GM21367 (cell line): ENCODE results near the gene NUP62.
A peak's percentile ranks its signal among the peaks of the same experiment; 100 is the strongest.

ENCODE experiments used
- ATAC-seq: cut with Tn5 transposase; IDR thresholded peaks from one replicate; pipeline ENCODE4 v1.9.1; 2021; ENCODE audit not compliant: unreplicated experiment

NUP62 gene

DNA sequence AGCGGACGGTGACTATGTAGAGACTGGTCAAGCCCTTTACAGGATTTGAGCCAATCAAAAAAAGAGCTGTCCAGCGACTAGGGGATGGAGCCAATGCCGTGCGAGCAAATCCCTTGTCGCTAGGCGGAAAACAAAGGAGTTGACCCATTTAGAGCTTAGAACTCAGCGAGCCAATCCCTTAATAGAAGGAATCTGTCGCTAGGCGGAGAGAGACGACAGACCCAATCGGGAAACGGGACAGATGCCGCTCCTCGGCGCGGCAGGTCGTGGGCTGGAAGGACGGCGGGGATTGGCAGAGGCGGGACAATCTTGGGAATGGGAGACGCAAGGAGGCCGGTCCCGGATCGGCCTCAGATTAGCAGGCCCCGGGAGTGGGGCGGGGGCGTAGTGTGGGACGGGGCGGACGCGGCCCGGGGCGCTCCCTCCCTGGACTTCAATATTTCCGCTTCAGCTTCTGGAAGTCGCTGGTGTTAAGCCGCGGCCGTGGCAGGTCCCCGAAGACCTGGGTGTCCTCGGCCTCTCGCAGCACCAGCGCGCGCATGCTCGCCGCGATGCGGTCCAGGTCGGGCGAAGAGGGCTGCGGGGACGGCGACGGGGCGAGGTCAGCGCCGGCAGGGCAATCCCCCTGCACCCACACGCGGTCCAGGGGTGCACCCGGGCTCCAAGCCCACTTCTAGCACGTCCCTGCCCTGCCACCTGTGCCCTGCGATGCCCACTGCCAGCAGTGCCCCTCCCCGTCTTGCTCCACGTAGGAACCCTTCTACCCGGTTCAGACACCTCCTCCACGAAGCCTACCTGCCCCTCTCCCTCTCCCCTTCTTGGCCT is 59.6 kb downstream of the NUP62 start:
- ATAC-seq: peak; percentile 55

DNA sequence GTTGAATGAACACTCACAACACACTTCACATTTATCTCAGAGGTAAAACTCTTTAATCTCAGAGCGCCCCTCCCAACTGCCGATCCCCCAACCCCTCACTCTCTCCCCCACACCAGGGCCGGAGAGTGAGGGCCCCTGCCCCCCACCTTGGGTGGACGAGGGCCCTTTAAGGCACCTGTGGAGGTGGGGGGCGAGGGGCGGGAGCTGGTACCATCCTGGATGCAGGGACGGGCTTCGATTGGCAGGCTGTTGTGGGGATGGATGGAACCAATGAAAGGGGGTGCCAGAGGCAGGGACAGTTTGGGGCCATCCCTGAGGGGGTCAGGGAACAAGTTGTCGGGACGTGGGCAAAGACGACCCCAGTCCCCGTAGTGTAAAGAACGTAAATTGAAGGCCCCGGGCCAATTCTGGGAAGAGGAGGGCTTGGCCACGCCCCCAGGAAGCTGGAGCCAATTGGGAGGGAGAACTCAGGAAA is 60.3 kb downstream of the NUP62 start:
- ATAC-seq: no peak

DNA sequence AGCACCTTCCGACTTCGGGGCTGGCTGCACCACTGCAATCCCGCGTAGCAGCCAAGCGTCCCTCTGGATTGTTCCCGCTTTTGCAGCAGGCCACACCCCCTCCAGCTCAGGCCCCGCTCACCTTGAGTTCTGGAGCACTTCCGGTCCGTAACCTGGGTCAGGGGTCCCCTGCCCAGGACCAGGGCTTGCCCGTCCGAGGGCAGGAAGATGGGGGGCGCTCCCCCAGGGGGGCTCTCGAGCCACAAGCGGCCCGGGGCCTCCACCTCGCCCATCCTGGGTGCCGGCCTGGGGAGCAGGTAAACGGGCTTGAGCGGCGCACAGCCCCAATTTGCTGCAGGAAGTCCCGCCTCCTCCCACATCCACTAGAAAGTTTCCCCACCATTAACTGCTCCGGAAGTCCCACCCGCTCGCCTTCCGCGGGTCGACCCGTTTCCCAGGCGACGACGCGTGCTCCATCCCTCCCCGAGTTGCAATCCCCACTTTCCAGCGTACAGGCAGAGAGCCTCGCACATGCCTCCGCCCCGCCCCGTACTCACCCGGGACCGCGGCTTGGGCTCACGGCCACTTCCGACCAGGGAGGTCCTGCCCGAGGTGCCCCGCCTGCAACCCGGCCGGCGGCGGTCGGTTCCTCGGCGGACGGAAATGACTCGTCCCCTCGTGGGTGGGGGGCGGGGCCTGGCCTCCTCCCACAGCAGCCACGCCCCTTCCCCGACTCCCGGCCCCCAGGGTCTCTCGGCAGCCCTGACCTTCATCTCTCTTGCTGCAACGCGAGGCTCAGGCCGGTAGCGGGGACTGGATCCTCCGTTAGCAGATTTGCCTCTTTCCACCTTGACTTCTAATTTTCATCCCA is 62.1 kb downstream of the NUP62 start, which contains the start of gene PNKP:
Gene PNKP (minus strand): TSS at position 644 of the 850 bp plus-strand sequence. CDS start 372 bp downstream, at position 272.
- peak; percentile 25 for ATAC-seq

DNA sequence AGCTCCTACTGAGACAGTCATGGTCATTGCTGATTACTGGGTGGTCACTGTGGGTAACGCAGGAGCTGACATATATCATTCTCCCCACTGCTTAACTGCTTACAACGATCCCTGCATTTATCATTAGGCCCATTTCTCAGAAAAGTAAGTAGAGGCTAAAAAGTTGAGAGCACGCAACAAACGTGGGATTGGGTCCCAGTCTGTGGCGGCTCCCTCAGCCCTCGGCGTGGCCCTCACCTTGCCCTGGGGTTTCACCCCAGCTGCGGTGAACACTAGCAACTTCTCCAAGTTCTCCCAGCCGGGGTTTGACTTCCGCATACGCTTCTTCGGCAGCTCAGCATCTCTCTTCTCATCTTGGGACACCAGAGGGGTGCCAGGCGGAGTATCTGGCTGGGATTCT is 64.4 kb downstream of the NUP62 start:
- ATAC-seq: no peak

DNA sequence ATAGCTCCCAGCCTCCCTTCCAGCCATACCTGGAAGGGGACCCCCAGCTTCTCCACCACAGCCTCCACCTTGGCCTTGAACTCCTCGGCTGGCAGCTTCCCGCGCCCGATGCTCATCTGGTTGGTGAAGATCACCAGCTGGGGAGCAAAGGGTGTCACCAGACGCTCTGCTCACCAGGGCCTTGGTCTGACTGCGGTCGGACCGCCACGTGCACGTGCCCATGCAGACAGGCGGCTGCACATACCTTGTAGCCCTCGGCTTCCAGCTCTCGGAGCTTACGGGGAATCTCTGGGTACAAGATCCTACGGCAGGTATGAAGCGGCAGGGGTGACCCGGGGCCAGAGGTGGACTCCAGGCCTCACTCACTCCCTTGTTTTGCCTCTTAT is 65.4 kb downstream of the NUP62 start:
- ATAC-seq: no peak

DNA sequence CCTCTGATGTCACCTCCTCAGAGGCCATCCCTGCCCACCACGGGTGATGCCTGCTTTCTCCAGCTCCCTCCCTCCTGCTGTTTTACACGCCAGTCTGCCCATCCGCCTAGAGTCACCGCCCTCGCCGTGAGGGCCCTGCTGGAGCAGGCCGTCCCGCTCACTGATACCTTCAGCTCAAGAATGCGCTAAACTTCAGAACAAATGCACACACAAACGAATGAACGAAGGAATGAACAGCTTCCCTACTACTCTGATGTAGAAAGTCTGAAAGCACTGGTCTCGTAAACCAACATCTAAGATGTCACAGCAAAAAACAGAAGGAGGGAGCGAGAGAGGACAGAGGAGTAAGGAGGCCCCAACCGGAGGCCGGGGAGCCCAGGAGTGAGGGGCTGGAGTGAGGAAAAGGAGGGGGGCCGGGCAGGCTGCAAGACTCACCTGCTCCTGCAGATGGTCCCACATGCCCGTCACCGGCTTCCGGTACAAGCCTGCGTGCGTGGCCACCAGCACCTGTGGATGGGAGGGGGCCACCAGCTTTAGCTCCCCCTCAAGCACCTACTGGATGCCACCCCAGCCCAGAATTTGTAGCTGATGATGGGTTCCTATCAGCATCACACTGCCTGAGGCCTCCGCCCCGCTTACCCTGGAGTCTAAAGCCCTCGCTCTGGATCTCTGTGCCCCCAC is 65.9 kb downstream of the NUP62 start:
- ATAC-seq: no peak

DNA sequence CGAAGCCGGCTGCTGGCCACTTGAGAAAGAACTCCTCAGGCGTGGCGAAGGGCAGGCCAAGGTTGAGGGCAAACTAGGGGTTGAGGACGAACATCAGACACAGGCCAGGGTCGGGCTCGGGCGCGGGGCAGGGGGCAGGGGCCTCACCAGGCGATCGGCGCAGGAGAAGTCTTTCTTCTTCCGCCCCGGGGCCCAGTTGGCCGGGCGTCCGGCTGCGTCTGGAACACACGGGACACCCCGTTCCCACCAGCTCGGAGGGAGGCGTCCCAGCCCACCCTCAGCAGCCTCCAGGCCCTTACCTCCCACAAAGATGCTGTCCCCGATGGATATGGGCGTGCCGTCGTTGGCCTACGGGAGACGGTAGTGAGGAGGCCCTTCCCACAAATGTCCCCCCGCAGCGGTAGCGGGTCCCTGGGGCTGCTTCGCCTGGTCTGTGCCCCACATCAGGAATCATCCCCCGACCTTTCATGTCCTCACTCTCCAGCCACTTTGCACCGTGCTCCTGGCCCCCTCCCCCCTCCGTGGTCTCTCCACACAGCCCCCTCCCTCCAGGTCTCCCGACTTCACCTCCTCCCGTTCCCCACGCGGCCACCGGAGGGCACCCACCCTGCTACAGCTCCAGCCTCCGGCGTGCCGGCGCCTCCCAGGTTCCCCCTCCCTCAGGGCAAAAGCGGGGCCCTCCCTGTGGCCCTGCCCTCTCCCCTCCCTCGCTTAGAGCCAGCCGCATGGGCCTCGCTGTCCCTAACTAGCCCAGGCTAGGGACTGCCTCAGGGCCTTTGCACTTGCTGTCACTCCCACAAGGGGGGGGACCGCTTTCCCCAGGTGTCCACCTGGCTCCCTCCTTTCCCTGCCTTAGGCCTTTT is 66.7 kb downstream of the NUP62 start:
- ATAC-seq: no peak

DNA sequence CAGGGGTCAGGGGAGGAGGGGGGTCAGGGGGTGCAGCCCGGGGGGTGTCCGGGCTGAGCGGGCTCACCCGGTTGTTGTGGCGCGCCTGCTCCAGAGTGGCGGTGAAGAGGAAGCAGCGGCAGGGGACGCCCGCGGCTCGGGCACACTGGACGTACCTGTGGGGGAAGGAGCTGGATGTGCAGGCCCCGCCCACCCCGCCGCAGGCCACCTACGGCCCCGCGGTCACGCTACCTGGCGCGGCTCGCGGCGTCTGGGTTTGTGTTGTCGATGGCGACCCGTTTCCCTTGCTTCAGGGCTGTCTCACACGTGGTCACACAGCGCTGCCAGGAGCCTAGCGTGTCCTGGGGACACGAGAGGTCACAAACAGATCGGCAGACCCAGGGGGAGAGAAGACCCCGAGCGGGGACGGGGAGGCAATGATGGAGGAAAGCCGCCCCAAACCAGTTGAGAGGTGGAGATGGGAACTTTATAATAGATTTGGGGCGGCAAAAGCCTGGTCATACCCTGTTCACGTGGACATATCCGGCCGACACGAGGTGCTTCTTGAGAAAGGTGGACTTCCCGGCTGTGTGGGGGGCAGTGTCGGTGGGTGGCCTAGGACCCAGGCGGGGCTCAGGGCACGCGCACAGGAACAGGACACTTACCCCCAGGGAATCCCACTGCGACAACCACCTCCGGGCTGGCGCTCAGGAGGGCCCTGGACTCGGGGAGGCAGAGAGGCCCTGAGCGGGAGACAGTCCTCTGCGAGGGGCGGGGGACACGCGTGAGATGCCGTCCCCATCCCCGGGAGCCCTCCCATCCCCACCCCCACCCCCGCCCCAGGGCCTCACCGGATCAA is 67.5 kb downstream of the NUP62 start:
- ATAC-seq: no peak

DNA sequence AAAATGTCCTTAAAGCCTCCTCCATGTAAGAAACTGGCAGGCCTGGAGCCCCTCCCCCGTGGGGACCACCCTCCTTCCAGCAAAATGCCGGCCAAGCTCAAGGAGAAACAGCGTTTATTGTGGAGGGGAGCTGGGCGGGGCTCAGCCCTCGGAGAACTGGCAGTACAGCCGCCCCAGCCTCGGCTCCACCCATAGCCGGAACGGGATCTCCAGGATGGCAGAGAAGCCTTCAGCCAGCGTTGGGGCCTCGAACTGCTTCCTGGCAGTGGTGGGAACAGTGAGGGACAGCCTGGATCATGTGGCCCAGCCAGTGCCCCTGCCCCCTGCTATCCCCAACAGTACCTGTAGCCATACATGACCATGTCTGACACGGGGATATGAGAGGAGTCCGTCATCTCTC is 68.2 kb downstream of the NUP62 start:
- ATAC-seq: no peak

DNA sequence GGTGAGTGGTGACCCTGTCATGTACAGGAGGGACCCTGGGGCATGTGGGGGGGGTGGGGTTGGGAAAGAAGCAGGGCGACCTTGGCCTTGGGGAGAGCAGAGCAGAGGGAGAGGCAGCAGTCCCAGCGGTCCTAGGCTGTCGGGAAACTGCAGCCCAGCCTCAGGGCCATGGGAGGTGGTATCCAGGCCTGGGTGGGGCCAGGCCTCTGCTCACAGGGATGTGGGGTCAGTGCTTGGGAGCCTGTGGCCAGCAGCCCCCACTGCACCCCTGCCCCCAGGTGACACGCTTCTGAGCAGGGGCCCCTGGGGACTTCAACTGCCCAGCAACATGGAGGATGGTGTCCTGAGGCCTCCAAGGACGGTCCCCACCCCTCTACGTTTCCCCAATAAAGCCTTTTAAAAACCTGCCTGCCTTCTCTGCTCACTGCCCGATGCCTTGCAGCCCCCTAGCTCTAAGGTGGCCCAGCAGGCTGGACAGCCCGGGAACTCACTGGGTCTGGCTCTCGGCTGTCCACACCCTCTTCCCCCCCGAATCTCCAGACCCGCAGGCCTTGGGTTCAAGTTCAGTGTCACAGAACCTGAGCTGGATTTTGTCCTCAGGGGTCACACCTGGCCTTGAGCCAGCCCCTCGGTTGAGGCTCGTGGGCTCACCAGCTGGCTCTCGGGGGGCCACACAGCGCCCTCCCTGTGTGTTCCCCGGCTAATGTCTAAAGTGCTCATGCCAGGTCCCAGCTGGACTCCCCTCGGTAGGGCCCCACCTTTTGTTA is 68.8 kb downstream of the NUP62 start:
- no peak for ATAC-seq

DNA sequence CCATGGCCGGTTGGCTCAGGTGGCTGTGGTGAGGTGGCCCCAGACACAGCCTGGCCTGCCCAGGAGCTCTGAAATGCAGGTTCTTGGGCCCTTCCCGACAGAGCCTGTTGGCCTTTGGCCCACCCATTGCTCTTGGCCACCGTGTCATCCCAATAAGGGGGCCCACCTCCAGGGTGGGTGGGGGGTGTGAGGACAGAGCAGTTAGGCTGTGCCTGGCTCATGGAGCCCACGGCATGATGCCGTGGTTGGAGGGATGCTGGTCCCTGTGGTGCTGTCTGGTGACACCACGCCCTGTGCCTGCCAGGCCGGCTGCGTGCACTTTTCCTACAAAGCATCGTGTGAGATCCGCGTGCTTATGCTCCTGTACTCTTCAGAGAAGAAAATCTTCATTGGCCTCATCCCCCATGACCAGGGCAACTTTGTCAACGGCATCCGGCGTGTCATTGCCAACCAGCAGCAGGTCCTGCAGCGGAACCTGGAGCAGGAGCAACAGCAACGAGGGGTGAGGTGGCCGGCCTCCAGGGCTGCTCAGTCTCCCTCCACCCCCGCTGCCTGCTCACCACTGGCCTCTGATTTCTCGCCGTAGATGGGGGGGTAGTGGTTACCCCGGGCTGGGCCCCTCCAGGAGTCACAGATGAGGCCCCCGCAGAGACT is 69.5 kb downstream of the NUP62 start:
- ATAC-seq: no peak

DNA sequence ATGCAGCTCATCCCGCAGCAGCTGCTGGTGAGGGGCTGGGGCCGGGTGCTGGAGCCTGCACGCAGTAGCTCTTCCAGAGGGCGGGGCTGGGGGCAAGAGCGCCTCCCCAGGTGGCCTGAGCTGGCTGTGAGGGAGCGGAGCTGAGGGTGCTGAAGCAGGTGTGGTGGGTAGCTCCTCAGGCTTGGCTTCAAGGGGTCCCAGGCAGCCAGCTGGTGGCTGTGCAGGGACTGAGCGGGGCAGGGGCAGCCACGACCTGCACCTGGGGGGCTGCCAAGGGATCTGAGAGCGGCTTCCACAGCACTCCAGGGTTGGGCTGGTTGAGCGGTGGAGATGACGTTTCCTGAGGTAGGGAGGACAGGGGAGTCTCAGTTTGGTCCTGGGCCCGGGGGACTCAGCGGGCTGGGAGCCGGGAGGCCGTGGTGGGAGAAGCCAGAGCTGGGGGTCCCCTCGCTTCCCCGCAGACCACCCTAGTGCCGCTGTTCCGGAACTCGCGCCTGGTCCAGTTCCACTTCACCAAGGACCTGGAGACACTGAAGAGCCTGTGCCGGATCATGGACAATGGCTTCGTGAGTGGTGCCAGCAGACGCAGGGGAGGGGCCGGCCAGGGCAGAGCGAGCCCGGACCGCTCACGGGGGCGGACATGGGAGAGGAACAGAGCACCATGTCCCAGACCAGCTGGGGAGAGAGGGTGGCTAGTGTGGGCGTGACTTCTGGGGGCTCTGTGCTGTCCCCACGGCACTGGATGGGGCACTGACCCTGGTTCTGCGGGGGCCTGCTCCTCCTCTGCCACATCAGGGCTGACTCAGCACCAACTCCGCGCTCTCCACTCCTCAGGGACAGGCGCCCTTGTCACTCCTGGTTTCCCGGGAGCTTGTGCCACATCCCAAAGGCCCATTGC is 71.0 kb downstream of the NUP62 start:
- ATAC-seq: no peak

DNA sequence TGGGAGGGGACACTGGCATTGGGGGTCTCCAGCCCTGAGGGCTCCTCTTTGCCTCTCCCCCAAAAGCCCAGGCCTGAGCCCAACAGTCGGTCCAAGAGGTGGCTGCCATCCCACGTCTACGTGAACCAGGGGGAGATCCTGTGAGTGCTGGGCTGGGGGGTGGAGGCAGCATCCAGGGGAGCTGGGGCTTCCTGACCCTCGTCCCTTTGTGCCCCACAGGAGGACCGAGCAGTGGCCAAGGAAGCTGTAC is 71.5 kb downstream of the NUP62 start:
- no peak for ATAC-seq

DNA sequence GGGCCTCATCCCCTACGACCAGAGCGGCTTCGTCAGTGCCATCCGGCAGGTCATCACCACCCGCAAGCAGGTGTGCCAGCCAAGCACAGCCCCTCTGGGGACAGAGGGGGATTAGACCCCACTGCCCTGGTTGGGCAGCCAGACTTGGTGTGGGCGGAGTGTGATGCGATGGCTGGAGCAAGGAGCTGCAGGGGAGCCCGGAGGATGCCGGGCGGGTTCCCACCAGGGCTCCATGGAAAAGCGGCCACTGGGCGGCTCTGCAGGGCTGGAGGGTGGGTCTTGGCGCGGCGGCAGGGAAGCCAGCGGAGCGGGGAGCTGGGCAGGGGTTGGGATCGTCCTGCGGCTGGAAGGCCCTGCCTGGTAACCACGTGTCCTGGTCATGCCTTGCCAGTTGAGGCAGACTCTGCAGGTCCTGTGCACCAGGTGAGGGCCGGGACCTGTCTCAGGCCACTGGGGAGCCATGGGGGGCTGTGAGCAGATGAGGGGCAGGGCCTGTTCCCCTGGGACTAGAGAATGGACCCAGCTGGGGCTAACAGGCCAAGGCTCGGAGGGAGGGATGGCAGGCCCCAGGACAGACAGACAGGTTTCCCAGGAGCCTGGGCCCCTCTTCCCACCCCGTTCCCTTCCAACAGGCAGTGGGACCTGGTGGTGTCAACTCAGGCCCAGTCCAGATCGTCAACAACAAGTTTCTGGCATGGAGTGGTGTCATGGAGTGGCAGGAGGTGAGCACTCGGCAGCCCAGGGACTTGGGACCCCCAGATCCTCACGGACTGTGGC is 72.1 kb downstream of the NUP62 start:
- no peak for ATAC-seq
